Gastroesophageal sphincter (tissue), 3 donors: ENCODE data around the gene OR2G3.

Experiments used
- EP300 ChIP-seq: sonication (generic); formaldehyde crosslinking; IDR thresholded peaks from one replicate; pipeline ENCODE4 v1.6.1; 2017; ENCODE audit warnings: antibody characterized with exemption, mild to moderate bottlenecking
- POLR2A ChIP-seq, 2 donors: fragments of 450-650 bp; IDR thresholded peaks; one replicate each; pipeline ENCODE4 v1.6.1; 2017; ENCODE audit warnings: antibody characterized with exemption in 2 of 2, mild to moderate bottlenecking in 2 of 2, moderate library complexity in 1 of 2
- TF ChIP-seq, protein P1 (sequence below), 4 experiments: fragments of 200-600 bp in 2 of 4; fragments of 450-650 bp in 2 of 4; sonication (generic) in 1 of 4; IDR thresholded peaks; one replicate each; pipeline ENCODE4 v1.5.1; 2017 to 2019; ENCODE audit warnings: antibody characterized with exemption in 4 of 4, mild to moderate bottlenecking in 2 of 4, moderate library complexity in 2 of 4

DNA sequence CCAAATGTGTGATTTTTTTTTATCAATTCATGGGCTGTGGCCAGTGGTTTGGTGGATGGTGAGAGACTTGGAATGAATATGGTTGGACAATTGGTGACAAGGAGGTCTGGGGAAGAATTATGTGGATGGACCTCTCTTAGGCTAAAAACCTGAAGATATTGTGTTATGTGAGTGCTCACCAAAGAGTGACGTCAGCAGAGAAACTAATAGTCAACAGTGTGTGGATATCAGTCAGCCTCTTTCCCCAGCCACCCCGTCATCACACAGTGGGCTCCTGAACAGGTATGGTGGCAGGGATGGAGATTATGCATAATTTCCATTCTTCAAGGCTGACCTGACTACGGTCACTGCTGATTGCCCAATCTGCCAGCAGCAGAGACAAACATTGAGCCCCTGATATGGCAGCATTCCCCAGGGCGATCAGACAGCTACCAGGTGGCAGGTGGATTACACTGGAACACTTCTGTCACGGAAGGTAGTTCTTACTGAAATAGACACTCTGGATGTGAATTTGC lies 26.4 kb upstream of the OR2G3 start:
- TF ChIP-seq POLR2A (IDR thresholded peaks at IDR 0.05) (no peak), EP300 (no peak)
- TF ChIP-seq, protein P1, sequence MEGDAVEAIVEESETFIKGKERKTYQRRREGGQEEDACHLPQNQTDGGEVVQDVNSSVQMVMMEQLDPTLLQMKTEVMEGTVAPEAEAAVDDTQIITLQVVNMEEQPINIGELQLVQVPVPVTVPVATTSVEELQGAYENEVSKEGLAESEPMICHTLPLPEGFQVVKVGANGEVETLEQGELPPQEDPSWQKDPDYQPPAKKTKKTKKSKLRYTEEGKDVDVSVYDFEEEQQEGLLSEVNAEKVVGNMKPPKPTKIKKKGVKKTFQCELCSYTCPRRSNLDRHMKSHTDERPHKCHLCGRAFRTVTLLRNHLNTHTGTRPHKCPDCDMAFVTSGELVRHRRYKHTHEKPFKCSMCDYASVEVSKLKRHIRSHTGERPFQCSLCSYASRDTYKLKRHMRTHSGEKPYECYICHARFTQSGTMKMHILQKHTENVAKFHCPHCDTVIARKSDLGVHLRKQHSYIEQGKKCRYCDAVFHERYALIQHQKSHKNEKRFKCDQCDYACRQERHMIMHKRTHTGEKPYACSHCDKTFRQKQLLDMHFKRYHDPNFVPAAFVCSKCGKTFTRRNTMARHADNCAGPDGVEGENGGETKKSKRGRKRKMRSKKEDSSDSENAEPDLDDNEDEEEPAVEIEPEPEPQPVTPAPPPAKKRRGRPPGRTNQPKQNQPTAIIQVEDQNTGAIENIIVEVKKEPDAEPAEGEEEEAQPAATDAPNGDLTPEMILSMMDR (IDR thresholded peaks at IDR 0.05): no peak
